NCI-H1417 (cell line): ENCODE results near the gene ZC2HC1C.
A peak's percentile ranks its signal among the peaks of the same experiment; 100 is the strongest.
"Not testable (repeated sequence)": the region's sequence is repeated elsewhere in the genome, so short reads cannot be mapped to it uniquely, and the experiment has no call there.

Experiments
- DNase-seq, 3 experiments: peaks; one replicate each; lab custom pipeline; 2025; lab: John Stamatoyannopoulos, UW

ZC2HC1C gene

GRCh38 chr14:75059642-75060041 lies 9.8 kb upstream of the ZC2HC1C start:
- DNase-seq: no peak

- DNase-seq: no peak
These were observed 9.0 kb upstream of the ZC2HC1C start for GRCh38 chr14:75060420-75060819.

GRCh38 chr14:75063013-75063412 lies 6.4 kb upstream of the ZC2HC1C start:
- DNase-seq: no peak

- peak; percentile 94 to 97 (median 97) for DNase-seq
These were observed 5.8 kb upstream of the ZC2HC1C start, which contains the start of gene ACYP1 for GRCh38 chr14:75063491-75064204. Gene ACYP1 (minus strand): TSS chr14:75064024. CDS start chr14:75063553, 471 bp downstream.

DNA sequence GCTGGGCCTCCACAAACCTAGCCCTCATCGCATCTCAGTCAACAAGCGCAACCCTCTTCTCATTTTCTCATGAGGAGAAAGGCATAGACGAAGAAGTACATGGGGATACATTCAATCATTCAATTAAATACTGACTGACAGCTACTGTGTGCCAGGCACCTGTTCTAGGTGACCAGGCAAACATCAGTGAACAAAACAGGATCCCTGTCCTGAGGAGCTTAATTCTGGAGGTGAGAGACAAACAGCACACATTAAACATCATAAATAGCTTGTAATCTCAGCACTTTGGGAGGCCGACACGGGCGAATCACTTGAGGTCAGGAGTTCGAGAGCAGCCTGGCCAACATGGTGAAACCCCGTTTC lies 5.3 kb upstream of the ZC2HC1C start:
- DNase-seq: no peak

GRCh38 chr14:75066691-75067090 lies 2.8 kb upstream of the ZC2HC1C start:
- no peak for DNase-seq

- no peak for DNase-seq
These were observed 2.2 kb upstream of the ZC2HC1C start for GRCh38 chr14:75067212-75067611.

DNA sequence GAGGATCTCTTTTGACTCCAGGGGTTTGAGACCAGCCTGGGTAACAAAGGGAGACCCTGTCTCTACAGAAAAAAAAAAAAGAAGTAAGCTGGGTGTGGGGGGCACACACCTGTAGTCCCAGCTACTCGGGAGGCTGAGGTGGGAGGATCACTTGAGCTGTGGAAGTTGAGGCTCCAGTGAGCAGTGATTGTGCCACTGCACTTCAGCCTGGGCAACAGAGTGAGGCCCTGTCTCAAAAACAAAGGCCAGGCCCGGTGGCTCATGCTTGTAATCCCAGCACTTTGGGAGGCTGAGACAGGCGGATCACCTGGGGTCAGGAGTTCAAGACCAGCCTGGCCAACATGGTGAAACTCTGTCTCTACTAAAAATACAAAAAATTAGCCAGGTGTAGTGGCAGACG lies 1.7 kb upstream of the ZC2HC1C start:
- not testable (repeated sequence) for DNase-seq

DNA sequence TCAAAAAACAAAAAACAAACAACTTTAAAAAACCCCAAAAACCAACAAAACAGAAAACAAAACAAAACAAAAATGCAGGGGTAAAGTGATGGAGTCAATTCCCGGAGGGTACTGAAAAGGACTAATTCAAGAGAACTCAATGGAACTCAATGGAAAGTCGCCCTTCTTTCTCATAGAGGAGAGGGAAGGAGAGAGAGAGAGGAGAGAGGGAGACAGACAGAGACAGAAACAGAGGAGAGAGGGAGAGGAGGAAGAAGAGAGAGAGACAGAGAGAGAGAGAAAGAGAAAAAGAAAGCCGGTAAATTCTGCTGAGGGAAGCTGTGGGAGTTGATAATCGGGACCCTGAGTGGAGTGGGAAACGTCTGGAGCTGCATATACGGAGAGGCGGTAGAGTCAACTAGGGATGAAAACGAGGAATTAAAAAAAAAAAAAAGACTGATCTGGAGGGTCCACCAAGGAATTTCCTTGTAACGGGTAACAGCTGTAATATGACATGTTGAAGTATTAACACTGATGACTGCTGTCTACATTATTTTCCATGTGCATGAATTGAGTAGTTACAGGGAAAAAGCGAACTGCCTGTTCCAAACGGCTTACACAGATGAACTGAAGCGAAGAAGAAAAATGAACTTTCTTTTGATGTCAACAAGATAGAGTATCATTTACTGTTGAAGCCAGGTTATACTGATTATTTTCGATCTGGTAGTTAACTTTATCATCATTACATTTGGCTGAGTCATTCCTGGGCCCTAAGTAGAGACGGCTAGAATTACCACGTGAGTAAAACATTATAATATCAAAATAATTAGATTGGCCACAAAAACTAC lies 934 bp upstream of the ZC2HC1C start:
- peak; percentile 47 to 79 (median 63) for DNase-seq

GRCh38 chr14:75069811-75070145 lies 337 bp downstream of the ZC2HC1C start:
- peak; percentile 85 to 92 (median 89) for DNase-seq

DNA sequence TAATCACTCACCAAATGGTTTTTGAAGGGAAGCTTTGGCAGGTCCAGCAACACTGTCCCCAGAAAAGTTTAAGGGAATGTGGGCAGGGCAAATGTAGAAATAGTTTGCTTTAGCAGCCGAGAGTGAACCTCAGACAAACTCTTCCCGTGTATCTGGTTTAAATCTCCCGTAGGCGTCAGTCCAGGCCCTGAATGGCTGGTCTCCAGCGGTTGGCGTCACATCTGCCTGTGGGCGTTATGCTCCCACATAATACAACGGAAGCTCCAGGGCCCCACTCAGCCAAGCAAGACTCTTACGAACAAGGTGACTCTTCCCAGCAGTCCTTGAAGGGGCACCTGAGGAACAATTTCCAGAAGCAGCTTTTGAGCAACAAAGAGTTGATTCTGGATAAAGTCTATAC lies 942 bp downstream of the ZC2HC1C start:
- peak in 1 of 3 experiments; percentile 26 for DNase-seq

GRCh38 chr14:75077794-75078193 lies 8.4 kb downstream of the ZC2HC1C start:
- DNase-seq: peak in 1 of 3 experiments; percentile 91

DNA sequence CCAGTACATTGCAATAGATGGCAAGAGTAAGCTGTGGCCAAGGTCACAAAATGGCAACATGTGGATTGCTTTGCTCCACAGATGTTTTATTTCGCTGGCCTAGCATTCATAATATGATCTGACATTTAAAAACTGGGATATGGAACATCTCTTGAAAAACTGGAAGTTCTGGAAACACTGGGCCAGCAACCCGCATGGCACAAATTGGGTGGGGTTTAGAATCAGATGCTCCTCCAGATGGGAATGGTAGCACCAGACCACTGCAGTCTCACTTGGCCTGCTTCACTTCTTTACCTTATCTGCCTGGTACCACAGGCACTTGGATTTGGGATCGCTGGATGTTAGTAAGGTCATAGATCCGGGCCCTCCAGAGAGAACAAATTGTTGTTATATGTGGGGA lies 10.1 kb downstream of the ZC2HC1C start:
- no peak for DNase-seq

GRCh38 chr14:75081660-75082229 lies 12.3 kb downstream of the ZC2HC1C start:
- DNase-seq: no peak

DNA sequence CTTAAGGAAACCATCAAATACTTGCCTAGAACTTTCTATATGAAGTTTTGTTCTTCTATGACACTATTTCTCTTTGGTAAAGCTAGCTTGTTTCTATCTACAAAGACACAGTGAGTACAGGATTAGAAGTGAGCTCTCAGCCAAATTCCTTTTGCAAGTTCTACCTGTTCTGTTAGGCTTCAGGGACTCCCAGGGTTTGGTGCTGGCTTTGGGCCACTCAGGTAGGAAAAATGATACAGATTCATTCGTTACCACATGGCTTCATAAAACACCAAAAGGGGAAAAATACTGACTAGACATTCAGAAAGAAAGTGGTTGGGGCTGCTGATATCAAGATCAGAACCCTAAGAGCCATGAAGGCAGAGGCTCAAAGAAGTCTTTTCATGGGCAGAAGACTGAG lies 13.8 kb downstream of the ZC2HC1C start:
- DNase-seq: no peak

DNA sequence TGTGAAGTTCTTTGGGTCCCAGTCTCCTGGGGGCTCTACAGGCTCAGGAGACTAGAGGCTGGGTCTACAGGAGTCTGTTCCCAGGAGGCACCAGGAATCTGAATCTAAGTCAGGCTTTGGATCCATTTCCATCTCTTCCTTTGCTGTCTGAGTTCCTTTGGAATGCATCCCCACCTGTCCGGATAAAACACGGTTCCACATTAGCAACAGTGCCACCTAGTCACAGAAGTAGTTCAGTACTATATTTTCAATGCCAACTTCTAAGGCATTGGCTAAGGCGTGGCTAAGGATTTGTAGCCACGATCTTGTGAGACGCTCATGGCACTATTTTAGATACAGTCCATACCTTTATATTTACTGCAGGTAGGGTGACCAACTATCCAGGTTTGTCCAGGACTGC lies 15.1 kb downstream of the ZC2HC1C start:
- DNase-seq: peak in 1 of 3 experiments; percentile 22

- no peak for DNase-seq
These were observed 18.7 kb downstream of the ZC2HC1C start for GRCh38 chr14:75088153-75088552.

- peak; percentile 35 to 80 (median 73) for DNase-seq
These were observed 19.3 kb downstream of the ZC2HC1C start for GRCh38 chr14:75088566-75089373.

- no peak for DNase-seq
These were observed 20.9 kb downstream of the ZC2HC1C start for GRCh38 chr14:75090353-75090752.

DNA sequence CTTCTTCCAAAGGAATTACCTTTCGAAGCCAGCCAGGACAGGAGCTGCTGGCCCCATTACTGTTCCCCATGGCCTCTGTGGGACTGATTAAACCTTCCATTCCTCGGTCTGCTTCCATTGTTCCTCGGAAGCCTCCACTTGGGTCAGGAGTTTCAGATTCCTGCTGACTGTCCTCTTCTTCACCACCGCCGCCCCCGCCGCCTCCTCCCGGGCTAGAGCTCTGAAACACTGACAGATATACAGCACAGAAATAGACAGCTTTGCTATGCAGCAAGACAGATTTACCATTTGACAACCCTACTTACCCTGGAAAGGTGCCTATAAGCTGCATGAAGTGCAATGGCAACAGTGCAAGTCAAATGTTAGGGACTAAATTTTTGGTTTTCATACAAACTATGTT lies 21.8 kb downstream of the ZC2HC1C start:
- DNase-seq: no peak

GRCh38 chr14:75092698-75093097 lies 23.3 kb downstream of the ZC2HC1C start:
- DNase-seq: peak in 2 of 3 experiments; percentile 19 to 67

- DNase-seq: no peak
These were observed 25.5 kb downstream of the ZC2HC1C start for GRCh38 chr14:75094896-75095295.
